GM18951 (cell line): Measurements from ENCODE around the gene BEX3.
"Not testable (repeated sequence)": the region's sequence is repeated elsewhere in the genome, so short reads cannot be mapped to it uniquely, and the experiment has no call there.

Experiments
- POLR2A ChIP-seq: IDR thresholded peaks from 4 replicates; pipeline ENCODE4 v1.6.1; 2011; ENCODE audit warnings: mild to moderate bottlenecking; ENCODE audit not compliant: insufficient read length, insufficient read depth; ENCODE audit errors: extremely low read depth
- in situ Hi-C: fragments of 300-500 bp; cut with MboI; formaldehyde crosslinking; loops from one replicate; pipeline ENCODE4 v1.12.0; 2022; ENCODE audit warnings: low sequenced_read_pairs, mixed read lengths, inconsistent platforms; ENCODE audit not compliant: unreplicated experiment

BEX3 gene

GRCh38 chrX:103361798-103362197 is 14.5 kb upstream of the BEX3 start:
- TF ChIP-seq POLR2A: no peak
- in situ Hi-C loops: no loop called here

- TF ChIP-seq POLR2A: no peak
- in situ Hi-C loops: no loop called here
Measured at GRCh38 chrX:103362474-103362873, 13.9 kb upstream of the BEX3 start.

GRCh38 chrX:103363046-103363445 is 13.3 kb upstream of the BEX3 start:
- in situ Hi-C loops: no loop called here
- no peak for TF ChIP-seq POLR2A

- in situ Hi-C loops: no loop called here
- TF ChIP-seq POLR2A: no peak
Measured at GRCh38 chrX:103367502-103367901, 8.8 kb upstream of the BEX3 start.

- no peak for TF ChIP-seq POLR2A
- in situ Hi-C loops: no loop called here
Measured at GRCh38 chrX:103369479-103369878, 6.9 kb upstream of the BEX3 start.

GRCh38 chrX:103372886-103373285 is 3.5 kb upstream of the BEX3 start:
- in situ Hi-C loops: no loop called here
- no peak for TF ChIP-seq POLR2A

GRCh38 chrX:103373581-103373980 is 2.8 kb upstream of the BEX3 start:
- no peak for TF ChIP-seq POLR2A
- in situ Hi-C loops: no loop called here

GRCh38 chrX:103376979-103377324 is 614 bp downstream of the BEX3 start:
- TF ChIP-seq POLR2A: no peak
- in situ Hi-C loops: no loop called here

- TF ChIP-seq POLR2A: no peak
- in situ Hi-C loops: no loop called here
Measured at GRCh38 chrX:103378990-103379389, 2.7 kb downstream of the BEX3 start.

GRCh38 chrX:103382877-103383276 is 6.5 kb downstream of the BEX3 start:
- in situ Hi-C loops: no loop called here
- TF ChIP-seq POLR2A: no peak

GRCh38 chrX:103384672-103385071 is 8.3 kb downstream of the BEX3 start:
- no peak for TF ChIP-seq POLR2A
- in situ Hi-C loops: no loop called here

- in situ Hi-C loops: not testable (repeated sequence)
Measured at GRCh38 chrX:103385283-103385830, 9.0 kb downstream of the BEX3 start.

- no peak for TF ChIP-seq POLR2A
- in situ Hi-C loops: no loop called here
Measured at GRCh38 chrX:103386332-103386731, 10.0 kb downstream of the BEX3 start.

- in situ Hi-C loops: no loop called here
- TF ChIP-seq POLR2A: no peak
Measured at GRCh38 chrX:103393487-103393886, 17.1 kb downstream of the BEX3 start.

- no peak for TF ChIP-seq POLR2A
- in situ Hi-C loops: no loop called here
Measured at GRCh38 chrX:103396186-103396585, 19.8 kb downstream of the BEX3 start.
